Immature natural killer cell (primary cell): Measurements from ENCODE around the gene ROBO1. TPM values are rescaled to one million over a fixed set of nuclear protein-coding genes. Genes with fewer than 3 reads are reported as not detected.
"Not testable (repeated sequence)": the region's sequence is repeated elsewhere in the genome, so short reads cannot be mapped to it uniquely, and the experiment has no call there.

Experiments used
- DNase-seq, 3 donors: peaks; one replicate each; pipeline ENCODE4 v3.0.0; 2022; ENCODE audit warnings: mixed read lengths in 1 of 3
- H3K27ac Mint-ChIP-seq, 6 donors: one replicate each; pipeline ENCODE4 v1.8.0; 2020; ENCODE audit warnings: mixed read lengths in 6 of 6, mild to moderate bottlenecking in 5 of 6, inconsistent platforms in 4 of 6, moderate library complexity in 3 of 6
- H3K27me3 Mint-ChIP-seq, 3 donors: one replicate each; pipeline ENCODE4 v1.8.0; 2020 to 2021; ENCODE audit warnings: low read depth in 3 of 3, mild to moderate bottlenecking in 3 of 3, mixed read lengths in 3 of 3, moderate library complexity in 3 of 3, inconsistent platforms in 1 of 3
- H3K36me3 Mint-ChIP-seq, 3 donors: one replicate each; pipeline ENCODE4 v1.8.0; 2020; ENCODE audit warnings: mixed read lengths in 3 of 3, inconsistent platforms in 2 of 3, mild to moderate bottlenecking in 2 of 3
- H3K4me1 Mint-ChIP-seq, 2 donors: one replicate each; pipeline ENCODE4 v1.8.0; 2020; ENCODE audit warnings: inconsistent platforms in 2 of 2, mild to moderate bottlenecking in 2 of 2, mixed read lengths in 2 of 2, moderate library complexity in 1 of 2
- H3K4me3 Mint-ChIP-seq, 5 donors: one replicate each; pipeline ENCODE4 v1.8.0; 2020; ENCODE audit warnings: mild to moderate bottlenecking in 5 of 5, mixed read lengths in 5 of 5, inconsistent platforms in 3 of 5, moderate library complexity in 3 of 5
- H3K9me3 Mint-ChIP-seq, 6 donors: one replicate each; pipeline ENCODE4 v1.8.0; 2020; ENCODE audit warnings: mild to moderate bottlenecking in 6 of 6, mixed read lengths in 6 of 6, inconsistent platforms in 4 of 6, moderate library complexity in 3 of 6
- polyA plus RNA-seq, 3 donors: library from polyadenylated mRNA; unstranded; fragments of 300-500 nt; fragmentation: Illumina TruSeq; gene quantifications; one replicate each; pipeline ENCODE4 v1.2.3, GENCODE V29; 2021

The ROBO1 gene
- polyA plus RNA-seq, 3 donors from 2014 or later, result 0.63 TPM; not detected in 2

DNA sequence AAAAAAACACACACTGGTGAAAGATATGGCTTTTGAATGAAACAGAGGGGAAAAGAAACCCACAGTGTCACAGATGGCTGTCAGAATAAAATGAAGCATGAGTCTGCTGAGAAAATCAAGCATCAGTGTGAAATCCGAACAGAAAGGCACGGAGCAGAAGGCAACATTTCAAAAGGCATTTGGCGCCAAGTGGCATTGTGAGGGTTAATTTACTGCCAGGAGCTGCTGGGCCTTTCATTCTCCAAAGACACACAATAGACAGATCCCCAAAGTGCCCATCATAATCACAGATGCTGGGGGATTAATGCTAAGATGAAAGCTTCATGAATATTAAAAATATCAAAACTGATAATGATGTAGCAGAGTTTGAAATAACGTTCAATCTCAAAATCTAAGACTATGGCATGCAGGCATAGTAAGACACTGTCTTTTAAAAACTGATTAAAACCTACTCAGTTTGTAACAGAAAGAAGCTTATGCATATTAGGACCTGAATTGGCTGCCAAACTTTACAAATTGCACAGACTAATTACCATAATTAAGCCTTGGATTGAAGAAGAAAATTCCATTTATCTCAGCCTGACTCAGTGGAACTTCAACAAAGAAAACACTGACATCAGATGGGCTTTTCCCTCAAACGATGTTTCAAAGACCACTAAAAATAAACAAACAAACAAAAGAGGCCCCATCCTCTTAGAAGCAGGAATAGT is 589.2 kb downstream of the ROBO1 start:
- no peaks in the 10 kb centered on the region for H3K4me1 Mint-ChIP-seq
- H3K36me3 Mint-ChIP-seq, result no peaks in the 10 kb centered on the region
- H3K27me3 Mint-ChIP-seq, result peaks cover 0 to 2% (median 0%) of the 10 kb centered on the region in 3 donors
- H3K9me3 Mint-ChIP-seq, result peaks cover 8 to 29% (median 16%) of the 10 kb centered on the region in 6 donors
- H3K4me3 Mint-ChIP-seq, result no peak overlapping the region
- DNase-seq, result no peak
- H3K27ac Mint-ChIP-seq, result no peak overlapping the region

DNA sequence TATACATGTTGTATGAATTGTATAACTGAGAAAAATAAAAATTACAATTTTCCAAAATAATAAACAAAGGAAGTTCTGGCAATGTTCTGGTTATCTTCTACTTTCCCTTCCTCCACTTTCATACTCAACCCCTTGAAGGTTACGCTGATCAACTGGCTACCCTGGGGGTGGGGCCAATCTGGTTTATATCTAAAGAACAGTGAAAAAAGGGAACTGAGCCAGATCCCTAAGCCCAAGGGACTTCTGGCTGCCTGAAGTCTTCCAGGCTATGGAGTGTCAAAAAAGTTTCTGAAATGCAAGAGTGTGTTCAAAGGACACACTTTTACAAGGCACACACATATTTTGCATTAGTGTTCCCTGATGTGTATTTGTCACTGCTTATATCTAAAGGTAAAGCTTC is 591.9 kb downstream of the ROBO1 start:
- Mint-ChIP-seq H3K4me1 (no peaks in the 10 kb centered on the region), H3K4me3 (no peak overlapping the region), H3K27me3 (no peaks in the 10 kb centered on the region), H3K36me3 (no peaks in the 10 kb centered on the region), H3K27ac (no peak overlapping the region), H3K9me3 (peaks cover 4 to 14% (median 9%) of the 10 kb centered on the region in 6 donors)
- no peak for DNase-seq

DNA sequence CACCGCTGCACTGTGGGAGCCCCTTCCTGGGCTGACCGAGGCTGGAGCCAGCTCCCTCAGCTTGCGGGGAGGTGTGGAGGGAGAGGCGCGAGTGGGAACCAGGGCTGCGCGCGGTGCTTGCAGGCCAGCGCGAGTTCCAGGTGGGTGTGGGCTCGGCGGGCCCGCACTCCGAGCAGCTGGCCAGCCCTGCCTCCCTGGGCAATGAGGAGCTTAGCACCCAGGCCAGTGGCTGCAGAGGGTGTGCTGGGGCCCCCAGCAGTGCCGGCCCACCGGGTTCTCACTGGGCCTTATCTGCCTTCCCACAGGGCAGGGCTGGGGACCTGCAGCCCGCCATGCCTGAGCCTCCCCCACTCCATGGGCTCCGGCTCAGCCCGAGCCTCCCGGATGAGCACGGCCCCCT is 594.5 kb downstream of the ROBO1 start:
- not testable (repeated sequence) for DNase-seq, H3K27me3 Mint-ChIP-seq, H3K4me1 Mint-ChIP-seq, H3K4me3 Mint-ChIP-seq, H3K36me3 Mint-ChIP-seq, H3K27ac Mint-ChIP-seq
- H3K9me3 Mint-ChIP-seq, result peaks cover 0 to 17% (median 8%) of the 10 kb centered on the region in 6 donors

DNA sequence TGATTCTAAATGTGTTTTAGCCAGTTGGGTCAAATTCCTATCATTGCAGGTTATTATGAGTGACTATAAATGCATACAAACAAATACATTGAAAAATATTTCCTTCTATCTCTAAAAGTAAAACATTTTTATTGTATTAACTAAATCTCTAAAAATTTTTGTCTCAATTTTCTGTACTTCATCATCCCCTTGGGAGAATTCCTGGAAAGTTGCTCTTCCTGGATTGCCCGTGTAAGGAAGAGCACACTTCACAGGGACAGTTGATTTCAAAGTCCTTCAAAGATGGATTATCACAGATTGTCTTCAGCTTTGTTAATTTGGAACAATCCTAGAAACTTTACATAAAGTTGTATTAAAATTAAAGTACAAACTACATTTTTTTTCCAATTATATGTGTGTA is 595.6 kb downstream of the ROBO1 start:
- H3K27ac Mint-ChIP-seq, result no peak overlapping the region
- H3K9me3 Mint-ChIP-seq, result peaks cover 0 to 22% (median 7%) of the 10 kb centered on the region in 6 donors
- H3K36me3 Mint-ChIP-seq, result no peaks in the 10 kb centered on the region
- no peaks in the 10 kb centered on the region for H3K27me3 Mint-ChIP-seq
- H3K4me1 Mint-ChIP-seq, result no peaks in the 10 kb centered on the region
- H3K4me3 Mint-ChIP-seq, result no peak overlapping the region
- no peak for DNase-seq

DNA sequence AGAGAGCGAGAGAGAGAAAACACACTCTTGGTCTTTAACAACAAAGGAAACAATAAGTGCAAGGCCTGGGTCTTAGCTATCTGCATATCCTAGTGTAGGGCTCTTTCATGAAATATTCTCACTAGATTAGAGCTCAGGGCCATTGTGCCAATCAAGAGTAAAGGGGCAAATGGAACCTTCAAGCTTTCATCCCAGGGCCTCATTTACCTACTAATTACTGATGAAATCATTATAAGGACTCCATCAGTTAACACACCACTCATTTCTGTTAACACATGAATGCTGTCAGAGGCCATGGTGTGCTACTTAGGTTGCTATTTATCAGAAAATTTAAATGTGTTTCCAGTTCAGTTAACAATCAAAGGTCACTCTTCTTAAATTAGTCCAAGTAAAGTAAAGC is 597.8 kb downstream of the ROBO1 start:
- no peaks in the 10 kb centered on the region for H3K4me1 Mint-ChIP-seq
- no peaks in the 10 kb centered on the region for H3K36me3 Mint-ChIP-seq
- H3K9me3 Mint-ChIP-seq, result peaks cover 7 to 31% (median 13%) of the 10 kb centered on the region in 6 donors
- H3K4me3 Mint-ChIP-seq, result no peak overlapping the region
- no peaks in the 10 kb centered on the region for H3K27me3 Mint-ChIP-seq
- no peak for DNase-seq
- no peak overlapping the region for H3K27ac Mint-ChIP-seq

DNA sequence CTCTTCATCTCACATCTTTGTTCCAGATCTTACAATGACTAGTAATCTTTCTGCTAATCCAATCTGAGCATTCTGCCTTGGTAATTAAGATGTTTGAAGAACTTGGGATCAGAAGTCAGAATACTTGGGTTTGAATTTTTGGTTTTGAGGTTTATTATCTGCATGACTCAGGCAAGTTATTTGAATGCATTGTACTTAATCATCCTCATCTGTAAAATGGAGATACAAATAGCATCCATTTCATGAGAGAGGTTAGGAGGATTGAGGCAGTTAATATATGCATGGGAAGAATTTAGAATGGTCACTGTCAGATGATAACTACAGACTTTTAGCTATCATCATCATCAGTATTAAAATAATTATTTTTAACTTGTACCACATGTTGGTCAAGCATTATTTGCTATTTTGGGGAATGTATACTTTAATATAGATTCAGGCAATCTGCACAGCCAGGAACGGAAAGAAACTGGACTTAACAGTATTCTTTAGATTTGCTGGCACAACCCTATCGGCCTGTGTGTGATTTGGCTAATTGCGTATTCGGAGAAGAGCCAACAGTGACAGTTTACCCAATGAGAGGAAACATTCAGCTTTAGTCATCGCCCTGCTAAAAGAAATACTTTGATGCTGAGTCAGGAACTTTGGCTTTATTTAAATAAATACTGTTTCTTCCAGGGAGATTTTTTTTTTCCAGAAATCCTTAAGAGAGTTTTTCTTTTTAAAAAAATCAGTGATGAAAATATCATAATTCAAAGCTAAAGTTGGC is 600.0 kb downstream of the ROBO1 start:
- Mint-ChIP-seq H3K36me3 (peaks cover 0 to 4% (median 3%) of the 10 kb centered on the region in 3 donors), H3K27ac (no peak overlapping the region), H3K4me3 (no peak overlapping the region), H3K27me3 (no peaks in the 10 kb centered on the region), H3K4me1 (no peaks in the 10 kb centered on the region), H3K9me3 (peaks cover 12 to 48% (median 18%) of the 10 kb centered on the region in 6 donors)
- DNase-seq, result no peak

DNA sequence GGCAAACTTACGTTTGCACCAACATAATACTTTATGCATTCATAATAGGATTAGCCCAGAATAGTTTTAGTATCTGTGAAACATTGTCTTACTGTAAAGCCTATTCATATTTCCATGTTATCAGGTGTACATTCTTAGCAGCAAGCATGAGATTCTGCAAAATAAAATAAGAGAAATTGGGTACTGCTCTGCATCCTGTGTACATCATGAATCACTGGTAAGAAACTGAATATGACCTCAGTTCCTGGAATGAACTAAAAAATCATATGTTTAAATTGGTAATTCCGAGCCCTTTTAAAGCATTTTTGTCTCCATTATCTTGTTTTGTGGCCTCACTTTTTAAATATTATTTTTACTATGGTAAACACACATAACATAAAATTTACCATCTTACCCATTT is 605.1 kb downstream of the ROBO1 start:
- peaks cover 12 to 51% (median 20%) of the 10 kb centered on the region in 6 donors for H3K9me3 Mint-ChIP-seq
- no peaks in the 10 kb centered on the region for H3K4me1 Mint-ChIP-seq
- H3K27ac Mint-ChIP-seq, result no peak overlapping the region
- DNase-seq, result no peak
- no peak overlapping the region for H3K4me3 Mint-ChIP-seq
- no peaks in the 10 kb centered on the region for H3K27me3 Mint-ChIP-seq
- peaks cover 0 to 4% (median 3%) of the 10 kb centered on the region in 3 donors for H3K36me3 Mint-ChIP-seq

DNA sequence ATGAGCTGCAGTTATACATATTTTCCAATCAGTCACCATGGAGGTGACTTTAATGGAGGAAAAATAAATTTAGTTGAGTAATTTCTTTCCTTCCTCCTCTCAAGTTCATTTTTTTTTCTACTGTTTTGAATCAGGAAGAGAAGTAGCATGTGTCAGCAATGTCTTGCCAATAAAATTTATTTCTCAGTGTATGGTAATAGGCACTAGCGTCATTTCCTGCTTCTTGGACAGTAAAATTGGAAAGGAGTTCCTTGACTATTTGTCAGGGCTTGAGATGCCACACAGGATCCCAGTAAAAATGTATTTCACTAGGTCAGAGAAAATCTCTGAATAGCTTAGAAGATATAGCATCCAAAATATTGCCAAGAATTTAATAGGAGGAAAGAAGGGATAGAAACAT is 605.9 kb downstream of the ROBO1 start:
- Mint-ChIP-seq H3K4me3 (no peak overlapping the region), H3K9me3 (peaks cover 12 to 47% (median 19%) of the 10 kb centered on the region in 6 donors), H3K36me3 (peaks cover 0 to 4% (median 3%) of the 10 kb centered on the region in 3 donors), H3K27me3 (no peaks in the 10 kb centered on the region), H3K27ac (no peak overlapping the region), H3K4me1 (no peaks in the 10 kb centered on the region)
- DNase-seq, result no peak

DNA sequence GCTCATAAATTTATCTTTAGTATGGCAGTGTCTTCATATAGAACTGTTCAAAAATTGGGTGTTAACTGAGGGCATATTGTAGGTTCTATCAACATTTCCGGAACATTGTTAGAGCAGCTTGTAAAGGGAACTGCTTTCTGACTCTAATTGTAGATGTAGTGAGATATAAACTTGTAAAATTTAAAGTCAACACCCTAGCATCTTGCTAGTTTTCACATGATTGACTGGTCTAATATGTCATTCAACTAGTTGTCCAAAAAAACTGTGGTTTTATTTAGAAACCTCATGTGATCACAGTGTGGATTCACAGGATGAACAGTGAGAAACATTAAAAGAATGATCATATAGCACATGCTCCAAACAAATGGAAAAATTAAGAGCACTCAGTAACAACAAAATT is 607.4 kb downstream of the ROBO1 start:
- no peak overlapping the region for H3K4me3 Mint-ChIP-seq
- no peak overlapping the region for H3K27ac Mint-ChIP-seq
- H3K27me3 Mint-ChIP-seq, result no peaks in the 10 kb centered on the region
- H3K4me1 Mint-ChIP-seq, result no peaks in the 10 kb centered on the region
- DNase-seq, result no peak
- H3K36me3 Mint-ChIP-seq, result peaks cover 0 to 4% (median 3%) of the 10 kb centered on the region in 3 donors
- peaks cover 5 to 47% (median 18%) of the 10 kb centered on the region in 6 donors for H3K9me3 Mint-ChIP-seq

DNA sequence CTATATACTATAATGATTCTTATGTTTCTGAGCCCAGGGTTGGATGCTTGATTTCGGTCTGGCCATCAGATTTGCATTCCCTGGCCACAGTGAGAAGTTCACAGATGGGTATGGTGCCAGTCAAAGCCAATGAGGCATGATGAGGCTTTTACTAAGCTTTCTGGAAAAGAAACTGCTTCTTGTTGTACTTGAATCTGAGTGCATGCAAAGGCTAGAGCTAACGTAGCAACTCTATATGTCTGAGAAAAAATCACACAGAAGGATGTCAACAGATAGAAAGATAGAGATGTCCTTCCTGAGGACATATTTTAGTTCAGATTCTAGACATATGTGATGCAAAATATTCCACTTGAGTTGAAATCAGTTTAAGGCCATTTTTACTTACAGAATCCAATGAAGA is 608.1 kb downstream of the ROBO1 start:
- no peak for DNase-seq
- Mint-ChIP-seq H3K4me3 (no peak overlapping the region), H3K27ac (no peak overlapping the region), H3K36me3 (peaks cover 0 to 4% (median 3%) of the 10 kb centered on the region in 3 donors), H3K4me1 (no peaks in the 10 kb centered on the region), H3K27me3 (no peaks in the 10 kb centered on the region), H3K9me3 (peaks cover 5 to 44% (median 17%) of the 10 kb centered on the region in 6 donors)

DNA sequence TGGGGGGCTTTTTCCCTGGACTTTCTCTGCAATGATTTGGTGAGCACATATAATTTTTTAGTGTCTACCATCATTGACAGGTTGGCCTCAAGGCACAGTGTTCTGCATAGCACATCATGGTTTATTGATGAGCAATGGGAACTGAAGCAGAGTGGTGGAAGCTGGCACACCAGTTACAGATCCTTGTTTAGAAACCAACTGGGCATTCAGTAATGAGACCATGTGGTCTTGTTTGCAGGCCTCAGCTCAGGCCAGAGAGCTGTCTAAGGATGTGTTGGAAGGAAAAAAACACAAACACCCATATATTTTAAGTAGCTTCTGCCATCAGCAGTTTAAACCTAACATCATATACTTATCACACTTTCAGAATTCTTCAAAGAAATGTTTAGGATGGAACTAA is 610.6 kb downstream of the ROBO1 start:
- Mint-ChIP-seq H3K27ac (no peak overlapping the region), H3K27me3 (no peaks in the 10 kb centered on the region), H3K4me3 (no peak overlapping the region), H3K36me3 (no peaks in the 10 kb centered on the region), H3K4me1 (no peaks in the 10 kb centered on the region), H3K9me3 (peaks cover 2 to 41% (median 15%) of the 10 kb centered on the region in 6 donors)
- DNase-seq, result no peak

DNA sequence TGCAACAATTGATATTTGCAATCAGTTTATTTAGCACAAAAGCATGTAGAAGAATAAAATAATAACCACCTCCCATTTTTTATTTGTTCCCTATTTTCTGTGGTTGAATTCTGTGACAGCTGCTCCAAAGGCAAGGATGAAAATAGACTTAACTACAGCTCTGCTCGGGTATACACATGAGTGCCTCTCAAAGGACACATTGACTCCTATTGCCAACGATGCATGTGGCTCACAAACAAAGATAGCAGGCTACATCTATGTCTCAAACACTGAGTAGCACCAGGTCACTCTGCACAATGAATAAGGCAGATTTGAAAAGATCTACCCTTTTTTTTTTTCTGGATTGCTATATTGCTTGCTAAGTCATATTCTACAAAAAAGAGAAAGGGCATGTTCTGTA is 612.9 kb downstream of the ROBO1 start:
- H3K27me3 Mint-ChIP-seq, result peaks cover 0 to 2% (median 2%) of the 10 kb centered on the region in 3 donors
- H3K4me1 Mint-ChIP-seq, result no peaks in the 10 kb centered on the region
- H3K27ac Mint-ChIP-seq, result no peak overlapping the region
- no peaks in the 10 kb centered on the region for H3K36me3 Mint-ChIP-seq
- no peak for DNase-seq
- peaks cover 6 to 45% (median 21%) of the 10 kb centered on the region in 6 donors for H3K9me3 Mint-ChIP-seq
- H3K4me3 Mint-ChIP-seq, result no peak overlapping the region

DNA sequence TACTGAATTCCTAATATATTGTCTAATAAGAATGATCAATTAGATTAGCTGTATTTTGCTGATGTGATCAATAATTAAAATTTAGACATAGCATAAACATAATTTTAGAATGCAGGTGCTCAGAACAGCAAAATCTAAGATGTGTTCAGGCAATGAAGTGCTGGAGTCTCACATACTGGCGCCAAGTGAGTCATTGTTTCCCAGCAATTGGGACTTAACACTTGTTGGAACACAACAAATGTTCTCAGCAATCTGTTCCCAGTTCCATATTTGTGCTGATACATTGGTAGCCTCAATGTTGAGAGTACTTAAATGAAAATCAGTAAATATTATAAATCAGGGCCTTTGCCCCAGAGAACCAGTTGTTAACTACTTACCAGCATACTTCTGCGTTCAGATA is 619.0 kb downstream of the ROBO1 start:
- H3K27ac Mint-ChIP-seq, result no peak overlapping the region
- H3K4me1 Mint-ChIP-seq, result no peaks in the 10 kb centered on the region
- peaks cover under 1 to 2% (median 2%) of the 10 kb centered on the region in 3 donors for H3K27me3 Mint-ChIP-seq
- peaks cover 9 to 46% (median 26%) of the 10 kb centered on the region in 6 donors for H3K9me3 Mint-ChIP-seq
- no peak overlapping the region for H3K4me3 Mint-ChIP-seq
- no peaks in the 10 kb centered on the region for H3K36me3 Mint-ChIP-seq
- DNase-seq, result no peak

DNA sequence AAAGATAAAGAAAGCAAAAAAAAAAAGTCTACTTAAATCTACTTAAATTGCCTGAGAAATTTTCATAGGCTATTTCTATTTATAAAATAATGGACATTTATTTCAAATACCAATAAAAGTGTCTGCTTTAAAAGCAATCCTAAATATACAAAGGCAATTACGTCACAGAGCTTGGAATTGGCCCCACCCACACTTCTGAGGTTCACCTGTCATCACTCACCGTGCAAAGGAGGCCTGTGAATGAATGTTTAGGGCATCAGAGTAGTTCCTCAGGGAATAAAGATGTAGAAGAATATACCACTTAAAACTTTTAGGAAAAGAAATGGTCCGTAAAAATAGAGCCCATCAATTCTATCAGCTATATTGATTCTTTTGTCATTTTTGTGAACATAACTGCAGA is 621.8 kb downstream of the ROBO1 start:
- Mint-ChIP-seq H3K4me1 (no peaks in the 10 kb centered on the region), H3K27ac (no peak overlapping the region), H3K27me3 (peaks cover 0 to 2% (median 1%) of the 10 kb centered on the region in 3 donors), H3K4me3 (no peak overlapping the region), H3K36me3 (no peaks in the 10 kb centered on the region), H3K9me3 (peaks cover 1 to 46% (median 16%) of the 10 kb centered on the region in 6 donors)
- DNase-seq, result no peak
